ENCODE measurements around the gene RAB11A. TPM values are rescaled to one million over a fixed set of nuclear protein-coding genes. Genes with fewer than 3 reads are reported as not detected.

The RAB11A gene
- total and polyA plus RNA-seq, 2 donors (not counting 1 experiment from before 2014, with no cell fraction given) = 56.8 to 501 TPM

GRCh38 chr15:65900488-65900887, 31.2 kb downstream of the RAB11A start:
- H2AFZ ChIP-seq (ENCODE audit: low read length) = no peak overlapping the region
- H3K36me3 ChIP-seq (ENCODE audit: control insufficient read depth, insufficient read depth, low read length) = peaks cover 2% of the 10 kb centered on the region
- H3K9ac ChIP-seq (ENCODE audit: insufficient read depth, low read length) = no peak overlapping the region
- no peaks in the 10 kb centered on the region for H3K9me3 ChIP-seq (ENCODE audit: control insufficient read depth, insufficient read depth, low read depth, low read length)
- no peak overlapping the region for H3K4me3 ChIP-seq (replicated peaks in 1 of 4; ENCODE audit: control extremely low read depth in 1 of 4, insufficient read depth in 1 of 4, low read depth in 3 of 4, low read length in 4 of 4)
- no peaks in the 10 kb centered on the region for H4K20me1 ChIP-seq (ENCODE audit: control insufficient read depth, extremely low read depth, insufficient read depth, low read length)
- no peak for DNase-seq (ENCODE audit: low read depth in 2 of 2)
- no peaks in the 10 kb centered on the region for H3K79me2 ChIP-seq (ENCODE audit: control insufficient read depth, insufficient read depth, low read length)
- H3K4me2 ChIP-seq (ENCODE audit: extremely low read depth, insufficient read depth, low read length) = no peak overlapping the region
- H3K27ac ChIP-seq (ENCODE audit: insufficient read depth, low read length) = no peak overlapping the region
- TF ChIP-seq CTCF (conservative IDR thresholded peaks at IDR 0.05 in 1 of 2, IDR thresholded peaks at IDR 0.05 in 1 of 2; ENCODE audit: low read depth in 1 of 2, low read length in 2 of 2) (no peak), EZH2 (IDR thresholded peaks at IDR 0.05; ENCODE audit: low read length, missing control alignments) (no peak)
- H3K4me1 ChIP-seq (ENCODE audit: control insufficient read depth, extremely low read depth, insufficient read depth, low read length) = no peaks in the 10 kb centered on the region
- H3K27me3 ChIP-seq (ENCODE audit: control insufficient read depth, insufficient read depth, low read length) = no peaks in the 10 kb centered on the region

GRCh38 chr15:65901336-65901735, 32.0 kb downstream of the RAB11A start:
- no peak overlapping the region for H3K9ac ChIP-seq (ENCODE audit: insufficient read depth, low read length)

GRCh38 chr15:65901836-65902235, 32.5 kb downstream of the RAB11A start:
- Histone ChIP-seq H3K9ac (ENCODE audit: insufficient read depth, low read length) (no peak overlapping the region), H2AFZ (ENCODE audit: low read length) (no peak overlapping the region), H3K4me1 (ENCODE audit: control insufficient read depth, extremely low read depth, insufficient read depth, low read length) (no peaks in the 10 kb centered on the region), H3K9me3 (ENCODE audit: control insufficient read depth, insufficient read depth, low read depth, low read length) (no peaks in the 10 kb centered on the region), H3K4me2 (ENCODE audit: extremely low read depth, insufficient read depth, low read length) (no peak overlapping the region), H4K20me1 (ENCODE audit: control insufficient read depth, extremely low read depth, insufficient read depth, low read length) (no peaks in the 10 kb centered on the region), H3K36me3 (ENCODE audit: control insufficient read depth, insufficient read depth, low read length) (no peaks in the 10 kb centered on the region), H3K4me3 (replicated peaks in 1 of 4; ENCODE audit: control extremely low read depth in 1 of 4, insufficient read depth in 1 of 4, low read depth in 3 of 4, low read length in 4 of 4) (no peak overlapping the region), H3K27me3 (ENCODE audit: control insufficient read depth, insufficient read depth, low read length) (no peaks in the 10 kb centered on the region), H3K27ac (ENCODE audit: insufficient read depth, low read length) (no peak overlapping the region), H3K79me2 (ENCODE audit: control insufficient read depth, insufficient read depth, low read length) (no peaks in the 10 kb centered on the region)
- TF ChIP-seq CTCF (conservative IDR thresholded peaks at IDR 0.05 in 1 of 2, IDR thresholded peaks at IDR 0.05 in 1 of 2; ENCODE audit: low read depth in 1 of 2, low read length in 2 of 2) (no peak), EZH2 (IDR thresholded peaks at IDR 0.05; ENCODE audit: low read length, missing control alignments) (no peak)
- DNase-seq (ENCODE audit: low read depth in 2 of 2) = no peak

More at GRCh38 chr15:65901336-65901735, 32.0 kb downstream of the RAB11A start:
- Histone ChIP-seq H3K36me3 (ENCODE audit: control insufficient read depth, insufficient read depth, low read length) (no peaks in the 10 kb centered on the region), H3K4me1 (ENCODE audit: control insufficient read depth, extremely low read depth, insufficient read depth, low read length) (no peaks in the 10 kb centered on the region), H3K79me2 (ENCODE audit: control insufficient read depth, insufficient read depth, low read length) (no peaks in the 10 kb centered on the region), H3K4me3 (replicated peaks in 1 of 4; ENCODE audit: control extremely low read depth in 1 of 4, insufficient read depth in 1 of 4, low read depth in 3 of 4, low read length in 4 of 4) (no peak overlapping the region), H3K27me3 (ENCODE audit: control insufficient read depth, insufficient read depth, low read length) (no peaks in the 10 kb centered on the region), H3K27ac (ENCODE audit: insufficient read depth, low read length) (no peak overlapping the region), H4K20me1 (ENCODE audit: control insufficient read depth, extremely low read depth, insufficient read depth, low read length) (no peaks in the 10 kb centered on the region), H3K4me2 (ENCODE audit: extremely low read depth, insufficient read depth, low read length) (no peak overlapping the region), H2AFZ (ENCODE audit: low read length) (no peak overlapping the region), H3K9me3 (ENCODE audit: control insufficient read depth, insufficient read depth, low read depth, low read length) (no peaks in the 10 kb centered on the region)
- TF ChIP-seq EZH2 (IDR thresholded peaks at IDR 0.05; ENCODE audit: low read length, missing control alignments) (no peak), CTCF (conservative IDR thresholded peaks at IDR 0.05 in 1 of 2, IDR thresholded peaks at IDR 0.05 in 1 of 2; ENCODE audit: low read depth in 1 of 2, low read length in 2 of 2) (no peak)
- no peak for DNase-seq (ENCODE audit: low read depth in 2 of 2)

Data from fibroblast of lung (primary cell).